Middle frontal gyrus (tissue), 1 donor: Measurements from ENCODE around the gene GPR75.
"Not testable (repeated sequence)": the region's sequence is repeated elsewhere in the genome, so short reads cannot be mapped to it uniquely, and the experiment has no call there.

Source experiments
- DNase-seq: peaks from one replicate; pipeline ENCODE4 v3.0.0-alpha.2; 2015; ENCODE audit warnings: low spot score; ENCODE audit errors: extremely low spot score

Gene GPR75

DNA sequence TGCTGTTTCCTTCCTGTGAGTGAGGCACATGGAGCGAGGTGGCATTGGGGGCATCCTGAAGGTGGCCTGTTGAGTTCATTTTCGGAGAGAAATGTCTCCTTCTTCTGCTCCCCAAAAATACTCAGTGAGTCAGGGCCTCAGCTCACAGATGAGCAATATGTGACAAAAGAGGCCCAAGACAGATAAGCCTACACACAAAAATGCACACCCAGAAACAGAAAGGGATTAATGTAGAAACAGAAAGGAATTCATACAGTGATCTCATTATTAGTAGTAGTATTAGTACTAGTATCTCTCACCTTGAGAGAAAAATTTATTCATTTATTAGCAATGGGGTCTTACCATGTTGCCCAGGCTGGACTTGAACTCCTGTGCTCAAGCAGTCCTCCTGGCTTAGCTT, 5.1 kb downstream of the GPR75 start:
- DNase-seq, result no peak

DNA sequence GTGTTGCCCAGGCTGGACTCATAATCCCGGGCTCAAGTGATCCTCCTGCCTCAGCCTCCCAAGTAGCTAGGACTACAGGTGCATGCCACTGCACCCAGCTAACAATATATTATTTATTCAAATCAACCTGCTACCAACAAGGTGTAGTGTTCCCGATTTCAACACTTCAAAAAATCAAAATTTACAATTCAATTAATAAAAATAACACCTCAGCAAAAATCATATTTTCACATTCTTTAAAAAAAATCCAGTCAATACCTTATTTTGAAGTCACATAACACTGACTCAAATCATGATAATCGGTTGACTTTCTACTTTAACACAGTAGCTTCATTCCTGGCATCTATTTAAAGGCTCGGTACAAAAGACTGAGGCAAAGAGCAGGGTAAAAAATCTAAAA, 7.2 kb downstream of the GPR75 start:
- no peak for DNase-seq

DNA sequence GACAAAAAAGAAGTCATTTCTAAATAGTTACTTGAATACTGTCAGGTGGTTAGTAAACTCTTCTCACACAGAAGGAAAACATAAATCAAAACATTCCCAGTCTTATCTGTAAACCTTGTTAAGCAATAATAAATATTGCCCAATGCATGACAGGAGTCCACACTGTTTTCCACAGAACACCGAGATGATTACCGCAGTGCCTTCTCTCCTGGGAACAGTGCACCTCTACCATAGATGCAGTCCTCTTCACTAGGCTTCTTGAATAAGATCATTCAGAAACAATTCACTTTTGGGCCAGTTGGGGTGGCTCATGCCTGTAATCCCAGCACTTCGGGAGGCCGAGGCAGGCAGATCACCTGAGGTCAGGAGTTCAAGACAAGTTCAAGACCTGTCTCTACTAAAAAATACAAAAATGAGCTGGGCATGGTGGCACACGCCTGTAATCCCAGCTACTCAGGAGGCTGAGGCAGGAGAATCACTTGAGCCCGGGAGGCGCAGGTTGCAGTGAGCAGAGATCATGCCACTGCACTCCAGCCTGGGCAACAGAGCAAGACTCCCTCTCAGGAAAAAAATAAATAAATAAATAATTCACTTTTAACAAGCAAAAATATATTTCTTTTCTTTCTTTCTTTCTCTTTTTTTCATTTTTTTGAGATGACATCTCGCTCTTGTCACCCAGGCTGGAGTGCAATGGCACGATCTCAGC, 8.6 kb downstream of the GPR75 start:
- not testable (repeated sequence) for DNase-seq

DNA sequence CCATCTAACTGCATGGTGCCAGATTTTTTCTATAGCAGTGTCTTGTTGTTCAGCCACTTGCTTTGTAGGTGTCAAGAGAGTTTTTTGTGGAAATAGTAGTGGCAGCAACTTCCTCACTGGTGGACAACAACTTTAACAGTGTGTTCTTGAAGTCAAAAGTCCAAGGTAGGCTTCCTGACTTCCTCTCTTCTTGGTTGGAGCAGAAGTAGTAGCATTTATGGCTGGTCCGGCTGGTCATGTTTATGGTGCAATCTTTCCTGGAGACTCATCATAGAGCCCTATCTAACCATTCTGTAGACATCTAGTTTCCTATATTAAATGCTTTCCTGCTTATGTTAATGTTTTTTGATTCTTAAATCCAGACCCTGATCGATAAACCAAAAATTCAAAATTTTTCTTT, 11.7 kb downstream of the GPR75 start:
- DNase-seq, result no peak

DNA sequence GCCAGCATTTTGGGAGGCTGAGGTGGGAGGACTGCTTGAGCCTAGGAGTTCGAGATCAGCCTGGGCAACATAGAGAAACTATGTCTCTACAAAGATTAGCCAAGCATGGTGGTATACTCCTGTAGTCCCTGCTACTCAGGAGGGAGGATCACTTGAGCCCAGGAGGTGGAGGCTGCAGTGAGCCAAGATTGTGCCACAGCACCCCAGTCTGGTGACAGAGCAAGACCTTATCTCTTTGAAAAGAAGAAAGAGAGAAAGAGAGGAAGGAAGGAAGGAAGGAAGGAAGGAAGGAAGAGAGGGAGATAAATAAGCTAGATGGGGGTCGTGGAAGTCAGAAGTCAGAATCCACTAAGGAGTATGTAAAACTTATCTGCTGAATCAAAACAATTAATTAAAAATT, 16.2 kb downstream of the GPR75 start:
- DNase-seq, result no peak

DNA sequence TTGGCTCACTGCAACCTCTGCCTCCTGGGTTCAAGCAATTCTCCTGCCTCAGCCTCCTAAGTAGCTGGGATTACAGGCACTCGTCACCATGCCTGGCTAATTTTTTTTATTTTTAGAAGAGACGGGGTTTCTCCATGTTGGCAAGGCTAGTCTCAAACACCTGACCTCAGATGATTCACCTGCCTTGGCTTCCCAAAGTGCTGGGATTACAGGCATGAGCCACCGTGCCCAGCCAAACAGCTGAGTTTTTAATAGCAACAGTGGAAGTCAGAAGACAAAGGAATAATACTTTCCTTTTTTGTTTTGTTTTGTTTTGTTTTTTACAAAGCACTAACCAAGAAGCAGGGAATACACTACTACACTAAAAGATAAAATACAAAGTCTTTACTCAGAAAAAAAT, 16.9 kb downstream of the GPR75 start:
- DNase-seq, result no peak

DNA sequence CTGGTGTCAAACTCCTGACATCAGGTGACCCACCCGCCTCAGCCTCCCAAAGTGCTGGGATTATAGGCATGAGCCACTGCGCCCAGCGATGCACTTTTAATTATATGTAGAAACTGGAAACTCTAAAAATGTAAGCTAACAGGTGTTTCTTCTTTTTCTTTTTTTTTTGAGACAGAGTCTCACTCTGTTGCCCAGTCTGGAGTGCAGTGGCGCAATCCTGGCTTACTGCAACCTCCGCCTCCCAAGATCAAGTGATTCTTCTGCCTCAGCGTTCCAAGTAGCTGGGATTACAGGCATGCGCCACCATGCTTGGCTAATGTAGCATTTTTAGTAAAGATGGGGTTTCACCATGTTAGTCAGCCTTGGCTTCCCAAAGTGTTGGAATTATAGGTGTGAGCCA, 18.1 kb downstream of the GPR75 start:
- DNase-seq, result not testable (repeated sequence)

DNA sequence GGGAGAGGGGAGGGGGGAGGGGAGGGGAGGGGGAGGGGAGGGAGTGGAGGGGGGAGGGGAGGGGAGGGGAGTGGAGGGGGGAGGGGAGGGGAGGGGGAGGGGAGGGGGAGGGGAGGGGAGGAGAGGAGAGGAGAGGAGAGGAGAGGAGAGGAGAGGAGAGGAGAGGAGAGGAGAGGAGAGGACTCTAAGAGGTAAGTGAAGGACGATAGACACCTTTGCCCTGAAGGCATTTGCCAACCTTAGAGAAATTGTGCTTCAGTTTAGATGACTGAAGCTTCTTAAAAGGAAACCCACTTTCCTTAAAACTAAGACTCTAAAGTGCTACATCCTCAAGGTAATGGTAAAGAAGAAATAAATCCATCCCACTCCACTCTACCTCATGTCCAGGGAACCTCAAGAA, 19.2 kb downstream of the GPR75 start:
- no peak for DNase-seq

DNA sequence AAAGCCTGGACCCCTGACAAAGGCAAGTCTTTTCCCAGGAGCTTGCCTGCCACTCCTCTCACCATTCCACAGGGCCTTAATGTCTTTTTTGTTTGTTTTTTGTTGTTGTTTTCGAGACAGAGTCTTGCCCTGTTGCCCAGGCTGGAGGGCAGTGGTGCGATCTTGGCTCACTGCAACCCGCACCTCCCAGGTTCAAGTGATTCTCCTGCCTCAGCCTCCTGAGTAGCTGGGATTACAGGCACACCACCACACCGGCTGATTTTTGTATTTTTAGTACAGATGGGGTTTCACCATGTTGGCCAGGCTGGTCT, 29.8 kb downstream of the GPR75 start:
- not testable (repeated sequence) for DNase-seq

DNA sequence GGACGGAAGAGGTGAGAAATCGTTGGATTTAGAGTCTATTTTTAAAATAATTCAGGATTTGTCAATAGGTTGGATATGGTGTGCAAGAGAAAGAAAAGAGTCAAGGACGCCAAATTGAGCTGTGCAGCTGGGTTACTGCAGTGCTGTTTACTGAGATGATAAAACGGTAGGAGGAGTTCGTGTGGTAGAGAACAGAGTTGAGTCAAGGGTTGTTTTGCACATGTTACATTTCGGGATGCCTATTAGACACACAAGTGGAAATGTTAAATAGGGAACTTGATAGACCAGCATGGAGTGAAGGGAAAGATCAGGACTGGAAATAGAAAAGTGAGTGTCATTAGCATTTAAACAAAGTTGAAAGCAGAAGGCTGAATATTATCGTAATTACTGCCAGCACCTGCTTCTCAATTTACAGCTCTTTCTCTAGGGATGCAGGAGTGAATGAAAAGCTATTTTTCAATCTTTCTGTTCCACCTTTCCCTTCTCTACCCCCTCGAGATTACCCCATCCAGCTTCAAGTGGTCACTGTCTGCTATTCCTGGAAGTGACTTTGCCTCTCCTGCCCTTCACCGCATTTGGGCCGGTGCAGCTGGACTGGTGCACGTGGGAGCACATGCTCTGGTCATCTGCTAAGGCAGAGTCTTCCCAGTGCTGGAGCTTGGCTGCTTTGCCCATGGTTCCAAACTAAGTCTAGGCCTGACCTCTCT, 30.3 kb downstream of the GPR75 start:
- no peak for DNase-seq

DNA sequence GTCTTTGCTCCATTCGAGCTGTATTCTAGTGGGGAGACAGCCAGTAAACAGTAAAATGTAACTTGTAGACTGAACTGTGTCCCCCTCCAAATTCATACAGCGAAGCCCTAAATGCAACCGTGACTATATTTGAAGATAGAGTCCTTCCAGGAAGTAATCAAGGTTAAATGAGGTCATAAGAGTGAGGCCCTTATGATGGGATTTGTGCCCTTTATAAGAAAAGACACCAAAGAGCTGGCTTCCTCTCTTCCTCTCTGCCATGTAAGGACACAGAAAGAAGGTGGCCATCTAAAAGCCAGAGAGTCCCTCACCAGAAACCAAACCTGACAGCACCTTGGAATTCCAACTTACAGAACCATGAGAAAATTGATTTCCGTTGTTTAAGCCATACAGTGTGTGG, 31.4 kb downstream of the GPR75 start:
- DNase-seq, result no peak

DNA sequence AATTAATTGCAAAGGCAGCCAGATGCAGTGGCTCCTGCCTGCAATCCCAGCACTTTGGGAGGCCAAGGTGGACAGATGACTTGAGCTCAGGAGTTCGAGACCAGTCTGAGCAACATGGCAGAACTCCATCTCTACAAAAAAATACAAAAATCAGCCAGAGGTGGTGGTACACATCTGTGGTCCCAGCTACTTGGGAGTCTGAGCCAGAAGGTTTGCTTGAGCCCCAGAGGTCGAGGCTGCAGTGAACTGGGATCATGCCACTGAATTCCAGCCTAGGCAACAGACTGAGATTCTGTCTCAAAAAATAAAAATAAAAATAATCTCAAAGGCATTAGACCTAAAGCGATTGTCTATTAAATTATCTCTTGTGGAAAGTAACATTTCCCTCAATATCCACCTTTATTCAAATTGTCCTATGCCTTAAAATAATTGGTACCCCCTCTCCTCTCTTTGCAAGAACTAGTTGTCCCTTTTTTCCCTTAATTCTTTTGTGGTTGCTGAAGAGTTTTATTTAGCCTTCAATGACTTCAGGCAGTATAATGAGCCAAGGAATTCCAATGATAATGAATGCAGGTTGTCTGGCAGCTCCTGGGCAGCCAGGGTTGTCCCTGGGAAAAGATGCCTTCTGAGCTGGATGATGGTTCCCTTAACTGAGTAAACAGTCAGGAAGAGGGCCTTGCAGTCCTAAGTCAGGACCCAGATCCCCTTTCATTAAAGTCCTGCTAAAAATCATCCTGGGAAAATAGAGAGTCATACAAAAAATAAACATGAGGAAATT, 32.2 kb downstream of the GPR75 start:
- DNase-seq, result no peak

DNA sequence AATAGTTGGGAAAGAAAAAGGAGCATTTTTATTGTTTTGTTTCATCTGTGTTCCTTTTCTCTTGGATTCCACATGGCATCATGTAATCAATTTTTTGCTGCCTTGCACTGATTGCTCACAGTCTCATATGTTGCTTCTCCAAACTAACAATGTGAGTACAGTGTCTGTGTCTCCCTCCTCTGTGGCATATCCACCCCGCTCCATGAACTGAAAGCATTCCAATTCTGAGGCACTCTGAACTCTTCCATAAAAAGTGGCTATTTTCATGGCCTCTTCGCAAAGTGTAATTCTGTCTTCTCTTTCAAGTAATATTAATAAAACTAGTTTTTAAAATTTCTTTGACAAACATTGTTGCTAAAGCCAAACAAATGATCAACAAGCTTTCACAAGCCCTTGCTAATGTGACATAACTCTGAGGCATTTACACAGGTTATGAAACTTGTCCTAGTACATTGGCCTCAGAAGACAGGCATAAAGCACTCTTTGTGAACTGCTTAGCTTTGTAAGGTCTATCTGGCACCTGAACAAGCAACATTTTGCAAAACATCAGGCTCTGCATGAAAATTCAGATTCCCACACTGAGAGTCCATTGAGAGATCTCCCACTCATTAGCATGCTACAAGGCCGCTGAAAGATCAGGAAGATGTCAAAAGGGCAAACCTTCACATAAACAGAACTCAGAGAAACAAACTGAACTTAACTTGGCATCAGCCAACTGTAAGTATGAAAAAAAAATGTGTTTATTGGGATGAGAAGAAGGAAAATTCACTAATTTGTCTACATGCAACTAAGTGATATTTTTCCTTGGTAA, 33.0 kb downstream of the GPR75 start:
- DNase-seq, result no peak

DNA sequence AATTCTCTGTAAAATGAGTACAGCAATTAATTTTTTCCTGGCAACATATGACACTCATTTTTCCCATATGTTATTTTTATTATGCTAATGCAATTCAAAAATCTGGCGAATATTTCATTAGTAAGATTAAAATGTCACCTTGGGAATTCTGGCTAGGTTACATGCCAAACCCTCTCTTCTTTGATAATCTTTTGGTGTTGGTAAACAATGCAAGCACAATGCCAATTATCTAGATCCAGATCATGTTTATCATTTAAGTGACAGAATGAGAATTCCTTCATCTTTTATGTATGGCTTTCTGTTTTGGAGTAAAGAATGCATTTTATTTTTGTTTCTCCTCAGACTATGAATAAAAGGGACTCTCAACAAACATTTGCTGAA, 33.7 kb downstream of the GPR75 start:
- DNase-seq, result no peak

DNA sequence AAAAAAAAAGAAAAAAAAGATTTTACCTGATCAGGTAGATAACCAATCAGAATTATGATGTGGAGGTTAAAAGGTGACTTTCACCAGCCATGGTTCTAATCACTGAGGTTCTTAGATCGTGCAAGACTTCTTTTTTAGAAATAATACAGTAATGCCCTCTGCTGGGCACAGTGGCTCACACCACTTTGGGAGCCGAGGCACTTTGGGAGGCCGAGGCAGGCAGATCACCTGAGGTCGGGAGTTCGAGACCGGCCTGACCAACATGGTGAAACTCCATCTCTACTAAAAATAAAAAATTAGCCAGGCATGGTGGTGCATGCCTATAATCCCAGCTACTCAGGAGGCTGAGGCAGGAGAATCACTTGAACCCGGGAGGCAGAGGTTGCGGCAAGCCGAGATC, 36.1 kb downstream of the GPR75 start:
- DNase-seq, result not testable (repeated sequence)

DNA sequence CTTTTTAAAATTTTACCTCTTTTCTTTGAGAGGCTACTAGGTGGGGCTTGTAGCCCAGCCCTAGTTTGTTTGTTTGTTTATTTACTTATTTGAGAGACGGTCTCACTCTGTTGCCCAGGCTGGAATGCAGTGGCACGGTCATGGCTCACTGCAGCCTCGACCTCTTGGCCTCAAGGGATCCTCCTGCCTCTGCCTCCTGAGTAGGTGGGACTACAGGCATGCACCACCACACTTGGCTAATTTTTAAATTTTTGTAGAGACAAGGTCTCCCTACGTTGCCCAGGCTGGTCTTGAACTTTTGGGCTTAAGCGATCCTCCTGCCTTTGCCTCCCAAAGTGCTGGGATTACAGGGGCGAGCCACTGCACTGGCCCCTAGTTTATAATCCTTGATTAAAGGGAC, 38.0 kb downstream of the GPR75 start:
- no peak for DNase-seq

DNA sequence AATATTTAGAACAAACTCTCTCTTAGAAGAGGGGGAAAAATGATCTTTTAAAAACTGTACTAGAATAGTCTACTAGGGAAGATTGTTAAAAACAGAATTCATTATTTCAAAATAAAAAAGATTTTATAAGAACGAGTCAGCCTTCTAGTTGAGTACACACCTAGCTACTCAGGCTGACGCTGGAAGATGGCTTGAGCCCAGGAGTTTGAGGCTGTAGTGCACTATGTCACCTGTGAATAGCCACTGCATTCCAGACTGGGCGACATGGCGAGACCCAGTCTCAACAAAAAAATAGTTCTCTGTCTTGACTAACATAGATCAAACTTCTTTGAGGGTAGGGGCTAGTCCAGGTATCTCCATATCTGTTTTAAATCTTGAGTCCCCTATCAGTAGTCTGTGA, 39.1 kb downstream of the GPR75 start:
- no peak for DNase-seq

DNA sequence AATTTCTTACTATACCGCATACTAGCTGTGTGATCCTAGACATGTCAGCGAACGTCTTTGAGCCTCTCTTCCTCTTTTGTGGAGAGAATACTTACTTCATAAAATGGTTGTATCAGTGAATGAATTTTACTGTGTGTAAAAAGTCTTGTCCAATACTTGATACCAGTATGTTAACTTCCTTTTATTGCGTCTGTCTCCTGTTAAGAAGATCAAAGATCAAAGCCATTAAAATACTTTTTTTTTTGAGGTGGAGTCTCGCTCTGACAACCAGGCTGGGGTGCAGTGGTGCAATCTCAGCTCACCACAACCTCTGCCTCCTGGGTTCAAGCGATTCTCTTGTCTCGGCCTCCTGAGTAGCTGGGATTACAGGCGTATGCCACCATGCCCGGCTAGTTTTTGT, 39.7 kb downstream of the GPR75 start:
- no peak for DNase-seq

DNA sequence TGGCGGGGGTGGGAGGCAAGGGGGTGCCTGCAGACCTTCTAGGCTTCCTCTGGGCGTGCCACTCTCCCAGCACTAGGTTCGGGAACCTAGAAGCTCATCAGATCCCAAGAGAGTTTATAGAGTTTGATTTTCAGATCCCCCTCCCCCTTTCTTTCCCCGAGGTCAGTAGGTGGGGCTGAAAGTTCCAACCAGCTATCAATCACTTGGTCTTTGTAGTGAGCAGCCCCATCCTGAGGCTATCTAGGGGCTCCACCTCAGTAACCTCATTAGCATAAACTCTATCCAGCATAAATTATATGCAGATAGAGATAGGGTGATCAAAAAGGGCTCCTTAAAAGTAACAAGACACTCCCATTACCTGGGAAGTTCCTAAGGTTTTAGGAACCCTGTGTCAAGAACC, 40.1 kb downstream of the GPR75 start:
- DNase-seq, result no peak

DNA sequence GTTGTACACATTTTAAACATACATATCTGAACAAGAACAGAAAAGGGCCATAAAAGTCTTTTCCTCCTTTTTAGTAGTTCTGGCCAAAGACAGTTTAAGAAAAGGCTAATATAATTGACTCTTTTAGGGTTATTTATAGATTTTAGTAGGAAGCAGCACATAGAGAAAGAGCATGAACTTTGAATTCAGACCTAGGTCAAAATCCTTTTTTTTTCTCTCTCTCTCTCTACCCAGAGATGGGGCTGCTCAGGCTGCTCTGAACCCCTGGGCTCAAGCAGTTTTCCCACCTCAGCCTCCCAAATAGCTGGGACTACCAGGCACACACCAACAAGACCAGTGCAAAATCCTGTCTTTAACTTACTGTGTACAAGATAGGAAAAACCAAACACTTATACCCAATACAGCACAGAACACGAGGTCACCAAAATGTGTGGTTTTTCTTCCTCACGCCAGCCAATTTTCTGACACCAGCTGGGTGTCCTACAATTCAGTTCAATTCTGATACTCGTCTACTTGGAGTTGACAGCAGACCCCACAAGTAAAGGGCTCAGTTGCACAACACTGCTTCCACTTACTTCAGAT, 40.8 kb downstream of the GPR75 start:
- DNase-seq, result no peak

DNA sequence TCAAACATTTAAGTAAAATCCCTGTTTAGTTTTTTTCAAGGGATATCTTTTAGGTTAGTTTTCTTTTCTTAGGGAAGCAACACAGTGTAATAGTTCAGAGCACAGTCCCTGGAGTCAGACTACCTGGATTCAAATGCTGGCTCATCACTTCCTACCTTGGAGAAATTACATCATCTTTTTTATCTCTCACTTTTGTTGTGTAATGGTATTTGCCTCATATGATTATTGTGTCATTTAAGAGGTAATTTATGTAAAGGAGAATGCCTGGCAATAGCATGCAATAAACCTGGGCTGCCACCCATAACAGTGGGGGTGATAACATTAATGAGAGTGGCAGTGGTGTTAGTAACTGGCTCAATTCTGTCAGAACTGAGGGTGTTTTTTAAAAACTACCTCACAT, 46.6 kb downstream of the GPR75 start:
- no peak for DNase-seq

DNA sequence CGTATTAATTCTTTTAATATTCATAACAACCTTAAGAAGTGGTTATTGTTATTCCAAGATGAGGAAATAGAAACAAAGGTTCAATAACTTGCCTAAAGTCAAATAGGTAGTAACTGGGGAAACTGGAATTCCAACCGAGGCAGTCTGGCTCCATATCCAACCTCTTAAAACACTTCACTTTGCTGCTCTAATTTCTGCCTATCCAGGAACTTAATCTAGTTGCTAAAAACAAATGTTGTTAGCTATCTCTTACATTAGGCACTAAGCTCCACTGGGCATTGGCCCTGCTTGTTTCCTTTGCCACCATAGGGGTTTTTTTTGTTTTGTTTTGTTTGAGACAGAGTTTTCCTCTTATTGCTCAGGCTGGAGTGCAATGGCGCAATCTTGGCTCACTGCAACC, 48.2 kb downstream of the GPR75 start:
- no peak for DNase-seq
